SU-DHL-6 (cell line): Measurements from ENCODE around the gene GIGYF2.
"Not testable (repeated sequence)": the region's sequence is repeated elsewhere in the genome, so short reads cannot be mapped to it uniquely, and the experiment has no call there.

ENCODE experiments used
- H2AFZ ChIP-seq: fragments of 200-600 bp; sonication (generic); 2 replicates; pipeline ENCODE4 v1.6.1; 2014; ENCODE audit warnings: low read depth, mild to moderate bottlenecking, moderate library complexity, mixed read lengths, antibody characterized with exemption, low read length; ENCODE audit not compliant: severe bottlenecking
- H3F3A ChIP-seq: fragments of 200-600 bp; shearing (Covaris generic); 2 replicates; pipeline ENCODE4 v1.6.0; 2016; ENCODE audit warnings: antibody characterized with exemption, mild to moderate bottlenecking; ENCODE audit not compliant: insufficient read depth
- H3K27ac ChIP-seq: fragments of 200-600 bp; sonication (generic); 2 replicates; pipeline ENCODE4 v1.5.1; 2016; ENCODE audit warnings: low read depth, mild to moderate bottlenecking, low read length, moderate library complexity, mixed read lengths
- H3K27me3 ChIP-seq: fragments of 200-600 bp; sonication (generic), shearing (Covaris generic); 2 replicates; pipeline ENCODE4 v1.6.0; 2014; ENCODE audit warnings: mild to moderate bottlenecking, low read length
- H3K36me3 ChIP-seq: fragments of 200-600 bp; sonication (generic); 2 replicates; pipeline ENCODE4 v1.6.1; 2014; ENCODE audit warnings: mild to moderate bottlenecking, low read length, mixed read lengths
- H3K4me2 ChIP-seq: fragments of 300-600, 200-600 bp; shearing (Covaris generic), sonication (generic); 2 replicates; pipeline ENCODE4 v1.6.0; 2014; ENCODE audit warnings: low read length, low read depth, mild to moderate bottlenecking; ENCODE audit not compliant: poor library complexity, severe bottlenecking
- H3K4me3 ChIP-seq: fragments of 200-600 bp; sonication (generic); 2 replicates; pipeline ENCODE4 v1.5.1; 2014; ENCODE audit warnings: antibody characterized with exemption, low read length, mild to moderate bottlenecking, mixed read lengths; ENCODE audit not compliant: insufficient read depth, poor library complexity, severe bottlenecking
- H3K79me2 ChIP-seq: fragments of 200-600 bp; sonication (generic); 2 replicates; pipeline ENCODE4 v1.6.1; 2014; ENCODE audit warnings: mild to moderate bottlenecking, low read length, moderate library complexity; ENCODE audit not compliant: insufficient read depth
- H3K9ac ChIP-seq: fragments of 200-600 bp; sonication (generic); 2 replicates; pipeline ENCODE4 v1.7.0; 2014; ENCODE audit warnings: mild to moderate bottlenecking, low read length
- H3K9me2 ChIP-seq: fragments of 200-600 bp; sonication (generic); replicated peaks from 2 replicates; pipeline ENCODE4 v1.6.1; 2014; ENCODE audit warnings: low read length; ENCODE audit not compliant: insufficient read depth
- H3K9me3 ChIP-seq: fragments of 200-600 bp; sonication (generic); 2 replicates; pipeline ENCODE4 v1.6.1; 2014; ENCODE audit warnings: low read length, mixed read lengths; ENCODE audit not compliant: insufficient read depth
- H4K20me1 ChIP-seq: fragments of 200-600 bp; sonication (generic); 2 replicates; pipeline ENCODE4 v1.6.1; 2014; ENCODE audit warnings: low read depth, mild to moderate bottlenecking, antibody characterized with exemption, low read length, moderate library complexity, mixed read lengths
- EZH2phosphoT487 ChIP-seq: fragments of 200-600 bp; sonication (generic), shearing (Covaris generic); conservative IDR thresholded peaks from 2 replicates; pipeline ENCODE4 v1.6.1; 2018; ENCODE audit warnings: mild to moderate bottlenecking, antibody characterized with exemption, low read length, moderate library complexity, mixed read lengths
- TF ChIP-seq, protein P1 (sequence below): fragments of 200-600 bp; sonication (generic); IDR thresholded peaks from one replicate; pipeline ENCODE4 v1.5.1; 2017; ENCODE audit warnings: antibody characterized with exemption, mild to moderate bottlenecking, low read length, moderate library complexity; ENCODE audit not compliant: insufficient read depth, poor library complexity, severe bottlenecking

GIGYF2 gene

DNA sequence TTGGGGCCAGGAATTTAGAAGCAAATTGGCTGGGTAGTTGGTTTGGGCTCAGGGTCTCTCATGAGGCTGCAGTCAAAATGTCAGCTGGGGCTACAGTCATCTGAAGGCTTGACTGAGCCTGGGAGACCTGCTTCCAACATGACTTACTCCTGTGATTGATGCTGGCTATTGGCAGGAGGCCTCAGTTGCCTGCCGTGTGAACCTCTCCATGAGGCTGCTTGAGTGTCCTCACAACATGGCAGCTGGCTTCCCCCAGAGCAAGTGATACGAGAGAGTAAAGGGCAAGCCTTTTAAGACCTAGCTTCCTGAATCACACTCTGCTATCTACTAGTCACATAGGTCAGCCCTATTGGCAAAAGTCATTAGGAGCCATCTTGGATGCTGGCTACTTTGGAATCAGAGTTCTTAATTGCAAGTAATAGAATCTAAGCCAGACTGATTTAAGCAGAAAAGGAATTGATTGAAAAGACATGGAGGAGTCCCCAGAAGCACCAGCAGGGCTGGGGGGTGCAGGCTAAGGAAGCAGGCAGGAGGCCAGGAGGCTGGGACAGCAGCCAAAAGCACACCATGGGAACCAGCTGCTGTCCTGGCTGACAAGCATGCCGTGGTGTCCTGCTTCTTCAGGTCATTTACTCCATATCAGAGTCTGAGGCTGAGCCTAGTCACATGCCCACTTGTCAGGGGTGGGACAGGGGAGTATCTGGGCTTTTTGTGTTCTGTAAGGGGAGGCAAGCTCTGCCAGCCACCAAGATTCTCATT is 7.8 kb upstream of the GIGYF2 start:
- H3K9me2 ChIP-seq: no peaks in the 10 kb centered on the region
- TF ChIP-seq, protein P1, sequence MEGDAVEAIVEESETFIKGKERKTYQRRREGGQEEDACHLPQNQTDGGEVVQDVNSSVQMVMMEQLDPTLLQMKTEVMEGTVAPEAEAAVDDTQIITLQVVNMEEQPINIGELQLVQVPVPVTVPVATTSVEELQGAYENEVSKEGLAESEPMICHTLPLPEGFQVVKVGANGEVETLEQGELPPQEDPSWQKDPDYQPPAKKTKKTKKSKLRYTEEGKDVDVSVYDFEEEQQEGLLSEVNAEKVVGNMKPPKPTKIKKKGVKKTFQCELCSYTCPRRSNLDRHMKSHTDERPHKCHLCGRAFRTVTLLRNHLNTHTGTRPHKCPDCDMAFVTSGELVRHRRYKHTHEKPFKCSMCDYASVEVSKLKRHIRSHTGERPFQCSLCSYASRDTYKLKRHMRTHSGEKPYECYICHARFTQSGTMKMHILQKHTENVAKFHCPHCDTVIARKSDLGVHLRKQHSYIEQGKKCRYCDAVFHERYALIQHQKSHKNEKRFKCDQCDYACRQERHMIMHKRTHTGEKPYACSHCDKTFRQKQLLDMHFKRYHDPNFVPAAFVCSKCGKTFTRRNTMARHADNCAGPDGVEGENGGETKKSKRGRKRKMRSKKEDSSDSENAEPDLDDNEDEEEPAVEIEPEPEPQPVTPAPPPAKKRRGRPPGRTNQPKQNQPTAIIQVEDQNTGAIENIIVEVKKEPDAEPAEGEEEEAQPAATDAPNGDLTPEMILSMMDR: no peak
- no peak for TF ChIP-seq EZH2phosphoT487
- H3K9ac ChIP-seq: no peak overlapping the region
- no peaks in the 10 kb centered on the region for H4K20me1 ChIP-seq
- no peaks in the 10 kb centered on the region for H3K36me3 ChIP-seq
- no peaks in the 10 kb centered on the region for H3K9me3 ChIP-seq
- H3K4me2 ChIP-seq: no peak overlapping the region
- no peak overlapping the region for H3K4me3 ChIP-seq
- no peak overlapping the region for H3K27ac ChIP-seq
- H3K27me3 ChIP-seq: no peaks in the 10 kb centered on the region
- no peak overlapping the region for H2AFZ ChIP-seq
- H3F3A ChIP-seq: no peaks in the 10 kb centered on the region
- no peaks in the 10 kb centered on the region for H3K79me2 ChIP-seq

DNA sequence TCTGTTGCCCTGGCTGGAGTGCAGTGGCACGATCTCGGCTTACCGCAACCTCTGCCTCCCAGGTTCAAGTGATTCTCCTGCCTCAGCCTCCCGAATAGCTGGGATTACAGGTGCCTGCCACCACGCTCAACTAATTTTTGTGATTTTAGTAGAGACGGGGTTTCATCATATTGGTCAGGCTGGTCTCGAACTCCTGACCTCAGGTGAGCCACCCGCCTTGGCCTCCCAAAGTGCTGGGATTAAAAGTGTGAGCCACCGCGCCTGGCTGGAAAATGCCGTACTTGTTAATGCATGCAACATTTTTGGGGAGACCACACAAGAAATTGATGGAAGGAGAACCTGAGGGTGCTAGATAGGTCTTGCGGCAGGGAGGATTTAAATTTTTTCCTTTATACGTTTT is 6.0 kb upstream of the GIGYF2 start:
- H3K27ac ChIP-seq, H3K9me2 ChIP-seq, H4K20me1 ChIP-seq, H3F3A ChIP-seq, H2AFZ ChIP-seq, H3K36me3 ChIP-seq, H3K4me2 ChIP-seq, H3K4me3 ChIP-seq, H3K9me3 ChIP-seq, H3K9ac ChIP-seq, H3K79me2 ChIP-seq, H3K27me3 ChIP-seq: not testable (repeated sequence)

DNA sequence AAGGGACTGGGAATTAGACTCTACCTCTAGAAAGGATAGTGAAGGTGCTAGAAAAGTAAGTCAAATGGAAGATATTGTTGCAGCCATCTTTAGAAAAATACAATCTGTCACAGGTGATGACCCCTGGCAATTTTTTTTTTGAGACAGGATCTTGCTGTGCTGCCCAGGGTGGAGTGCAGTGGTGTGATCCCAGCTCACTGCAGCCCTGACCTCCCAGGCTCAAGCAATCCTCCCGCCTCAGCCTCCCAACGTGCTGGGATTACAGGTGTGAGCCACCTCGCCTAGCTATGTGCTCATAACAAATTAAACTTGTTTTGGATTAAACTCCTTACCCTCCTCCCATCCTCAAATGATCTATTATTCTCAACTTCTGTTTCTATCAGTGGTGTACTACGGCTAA is 3.8 kb upstream of the GIGYF2 start:
- peaks cover 6% of the 10 kb centered on the region for H3K79me2 ChIP-seq
- H2AFZ ChIP-seq: no peak overlapping the region
- H3K27ac ChIP-seq: no peak overlapping the region
- no peaks in the 10 kb centered on the region for H3K9me2 ChIP-seq
- H4K20me1 ChIP-seq: no peaks in the 10 kb centered on the region
- H3K27me3 ChIP-seq: no peaks in the 10 kb centered on the region
- H3F3A ChIP-seq: peaks cover 7% of the 10 kb centered on the region
- H3K36me3 ChIP-seq: no peaks in the 10 kb centered on the region
- no peak overlapping the region for H3K4me3 ChIP-seq
- no peak overlapping the region for H3K4me2 ChIP-seq
- no peak for TF ChIP-seq EZH2phosphoT487
- TF ChIP-seq, protein P1: no peak
- H3K9ac ChIP-seq: no peak overlapping the region
- no peaks in the 10 kb centered on the region for H3K9me3 ChIP-seq

DNA sequence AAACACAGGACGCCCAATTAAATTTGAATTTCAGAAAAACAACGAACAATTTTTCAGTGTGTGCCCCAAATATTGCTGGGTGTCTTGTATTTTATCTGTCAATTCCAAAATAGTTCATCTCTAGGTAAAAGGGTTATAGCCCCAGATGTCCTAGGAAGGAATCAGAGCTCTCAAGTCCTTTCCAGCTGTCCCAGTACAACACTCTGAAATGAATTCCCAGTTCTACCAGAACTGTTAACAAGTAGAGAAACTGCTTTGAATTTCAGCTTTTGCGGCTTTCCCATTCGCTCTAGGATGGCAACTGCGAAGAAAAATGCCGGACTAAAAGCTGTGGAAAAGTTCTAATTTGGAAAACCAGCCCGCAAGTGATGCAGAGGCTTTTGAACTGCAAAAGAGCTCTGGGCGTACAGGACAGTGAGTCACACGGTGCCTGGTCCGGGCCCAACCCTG is 497 bp upstream of the GIGYF2 start:
- no peaks in the 10 kb centered on the region for H3K27me3 ChIP-seq

More for the DNA sequence above, 497 bp upstream of the GIGYF2 start:
- Histone ChIP-seq H3K4me2 (peak overlapping the region; percentile 52), H3K9ac (peak overlapping the region; percentile 85), H2AFZ (peak overlapping the region; percentile 88), H3K4me3 (peak overlapping the region; percentile 72), H3K9me3 (no peaks in the 10 kb centered on the region), H3K27ac (no peak overlapping the region), H3K36me3 (no peaks in the 10 kb centered on the region), H3K79me2 (peaks cover 39% of the 10 kb centered on the region), H3K9me2 (no peaks in the 10 kb centered on the region), H3F3A (peaks cover 7% of the 10 kb centered on the region), H4K20me1 (no peaks in the 10 kb centered on the region)
- TF ChIP-seq, protein P1: no peak
- TF ChIP-seq EZH2phosphoT487: no peak
